ENCODE data around the gene BECN2.

GRCh38 chr1:241932845-241933244, 24.7 kb upstream of the BECN2 start:
- TF ChIP-seq CTCF (IDR thresholded peaks at IDR 0.05; ENCODE audit: poor library complexity, severe bottlenecking) (no peak), TAF1 (IDR thresholded peaks at IDR 0.05; ENCODE audit: low read depth) (no peak), MXI1 (conservative IDR thresholded peaks at IDR 0.05; ENCODE audit: poor library complexity, severe bottlenecking) (no peak), POLR2AphosphoS5 (IDR thresholded peaks at IDR 0.05) (no peak), EZH2 (IDR thresholded peaks at IDR 0.05; ENCODE audit: borderline replicate concordance, insufficient read depth, low read length, poor library complexity, severe bottlenecking) (no peak), EP300 (conservative IDR thresholded peaks at IDR 0.05; ENCODE audit: poor library complexity, severe bottlenecking) (no peak), RAD21 (conservative IDR thresholded peaks at IDR 0.05) (no peak)
- TF ChIP-seq, protein P1, sequence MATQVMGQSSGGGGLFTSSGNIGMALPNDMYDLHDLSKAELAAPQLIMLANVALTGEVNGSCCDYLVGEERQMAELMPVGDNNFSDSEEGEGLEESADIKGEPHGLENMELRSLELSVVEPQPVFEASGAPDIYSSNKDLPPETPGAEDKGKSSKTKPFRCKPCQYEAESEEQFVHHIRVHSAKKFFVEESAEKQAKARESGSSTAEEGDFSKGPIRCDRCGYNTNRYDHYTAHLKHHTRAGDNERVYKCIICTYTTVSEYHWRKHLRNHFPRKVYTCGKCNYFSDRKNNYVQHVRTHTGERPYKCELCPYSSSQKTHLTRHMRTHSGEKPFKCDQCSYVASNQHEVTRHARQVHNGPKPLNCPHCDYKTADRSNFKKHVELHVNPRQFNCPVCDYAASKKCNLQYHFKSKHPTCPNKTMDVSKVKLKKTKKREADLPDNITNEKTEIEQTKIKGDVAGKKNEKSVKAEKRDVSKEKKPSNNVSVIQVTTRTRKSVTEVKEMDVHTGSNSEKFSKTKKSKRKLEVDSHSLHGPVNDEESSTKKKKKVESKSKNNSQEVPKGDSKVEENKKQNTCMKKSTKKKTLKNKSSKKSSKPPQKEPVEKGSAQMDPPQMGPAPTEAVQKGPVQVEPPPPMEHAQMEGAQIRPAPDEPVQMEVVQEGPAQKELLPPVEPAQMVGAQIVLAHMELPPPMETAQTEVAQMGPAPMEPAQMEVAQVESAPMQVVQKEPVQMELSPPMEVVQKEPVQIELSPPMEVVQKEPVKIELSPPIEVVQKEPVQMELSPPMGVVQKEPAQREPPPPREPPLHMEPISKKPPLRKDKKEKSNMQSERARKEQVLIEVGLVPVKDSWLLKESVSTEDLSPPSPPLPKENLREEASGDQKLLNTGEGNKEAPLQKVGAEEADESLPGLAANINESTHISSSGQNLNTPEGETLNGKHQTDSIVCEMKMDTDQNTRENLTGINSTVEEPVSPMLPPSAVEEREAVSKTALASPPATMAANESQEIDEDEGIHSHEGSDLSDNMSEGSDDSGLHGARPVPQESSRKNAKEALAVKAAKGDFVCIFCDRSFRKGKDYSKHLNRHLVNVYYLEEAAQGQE (IDR thresholded peaks at IDR 0.05; ENCODE audit: borderline replicate concordance): no peak

Measured in neural cell (in vitro differentiated cells).